CD4-positive, alpha-beta T cell treated with Interleukin-12 subunit alpha and Interleukin-12 subunit beta, for 1 hour (primary cell): ENCODE measurements around the gene TRNT1.

Source experiments
- DNase-seq: peaks from one replicate; pipeline ENCODE4 v3.0.0-alpha.2; 2020

The TRNT1 gene

GRCh38 chr3:3179407-3180094 lies 52.8 kb downstream of the TRNT1 start, which contains the start of gene CRBN:
CRBN (minus strand) TSS chr3:3179691; CDS start chr3:3179687, 4 bp downstream.
- DNase-seq, result peak; percentile 90

GRCh38 chr3:3180456-3180855 lies 53.7 kb downstream of the TRNT1 start:
- no peak for DNase-seq

- DNase-seq, result no peak
These were observed 58.1 kb downstream of the TRNT1 start for GRCh38 chr3:3184876-3185275.

- no peak for DNase-seq
These were observed 62.5 kb downstream of the TRNT1 start for GRCh38 chr3:3189102-3189727.

- DNase-seq, result no peak
These were observed 63.2 kb downstream of the TRNT1 start for GRCh38 chr3:3189961-3190360.

- DNase-seq, result peak; percentile 46
These were observed 65.0 kb downstream of the TRNT1 start for GRCh38 chr3:3191675-3192285.

- DNase-seq, result no peak
These were observed 65.5 kb downstream of the TRNT1 start for GRCh38 chr3:3192286-3192675.

GRCh38 chr3:3194861-3195260 lies 68.1 kb downstream of the TRNT1 start:
- DNase-seq, result no peak

- no peak for DNase-seq
These were observed 69.6 kb downstream of the TRNT1 start for GRCh38 chr3:3196148-3196861.
